Tibial artery (tissue), 4 donors: ENCODE results near the gene HBQ1.
"Not testable (repeated sequence)": the region's sequence is repeated elsewhere in the genome, so short reads cannot be mapped to it uniquely, and the experiment has no call there.

Source experiments
- DNase-seq, 2 donors: peaks; one replicate each; pipeline ENCODE4 v3.0.0-alpha.2; 2019
- H3K27ac ChIP-seq, 2 donors: fragments of 200-600 bp; sonication (generic) in 1 of 2; 1 replicate in 1 of 2; 2 replicates in 1 of 2; pipeline ENCODE4 v1.5.1; 2018 to 2019; ENCODE audit warnings: mild to moderate bottlenecking in 1 of 2
- H3K27me3 ChIP-seq, 2 donors: fragments of 200-600 bp; sonication (generic) in 1 of 2; one replicate each; pipeline versions ENCODE4 v1.5.1 to v1.6.0; 2016 to 2019
- H3K36me3 ChIP-seq, 3 donors: fragments of 200-600 bp; sonication (generic) in 2 of 3; one replicate each; pipeline ENCODE4 v1.5.1; 2016 to 2019; ENCODE audit warnings: mild to moderate bottlenecking in 2 of 3
- H3K4me1 ChIP-seq, 4 donors: fragments of 200-600 bp; sonication (generic) in 2 of 4; 1 replicate in 3 of 4; 2 replicates in 1 of 4; pipeline ENCODE4 v1.5.1; 2016 to 2019
- H3K4me3 ChIP-seq, 2 donors: fragments of 200-600 bp; sonication (generic) in 1 of 2; 1 replicate in 1 of 2; 2 replicates in 1 of 2; pipeline ENCODE4 v1.5.1; 2018 to 2019; ENCODE audit warnings: mild to moderate bottlenecking in 2 of 2
- H3K9me3 ChIP-seq, 3 donors: fragments of 200-600 bp; sonication (generic) in 1 of 3; one replicate each; pipeline ENCODE4 v1.5.1; 2016 to 2019
- CTCF ChIP-seq, 2 experiments: fragments of 200-600 bp in 1 of 2; fragments of 450-650 bp in 1 of 2; IDR thresholded peaks; one replicate each; pipeline ENCODE4 v1.5.1; 2017 to 2019; ENCODE audit warnings: antibody characterized with exemption in 2 of 2, mild to moderate bottlenecking in 1 of 2, moderate library complexity in 1 of 2
- intact Hi-C: fragments of 100-400 bp; cut with DNase I; formaldehyde crosslinking; loops from one replicate; pipeline ENCODE4 v1.15.0; 2023; ENCODE audit warnings: low total_unique reads

HBQ1 gene

GRCh38 chr16:146646-147045 is 33.6 kb upstream of the HBQ1 start:
- Histone ChIP-seq H3K27ac (no peak overlapping the region), H3K4me1 (no peaks in the 10 kb centered on the region), H3K36me3 (no peaks in the 10 kb centered on the region), H3K9me3 (no peaks in the 10 kb centered on the region), H3K4me3 (no peak overlapping the region), H3K27me3 (peaks cover 0 to 35% of the 10 kb centered on the region in 2 donors)
- intact Hi-C loops: no loop called here
- TF ChIP-seq CTCF (IDR thresholded peaks at IDR 0.05): no peak
- DNase-seq: no peak

GRCh38 chr16:149024-149660 is 31.1 kb upstream of the HBQ1 start:
- intact Hi-C loops: no loop called here
- no peak for TF ChIP-seq CTCF (IDR thresholded peaks at IDR 0.05)

GRCh38 chr16:152141-153128 is 27.8 kb upstream of the HBQ1 start, which contains the start of gene HBZ:
Gene HBZ, plus strand, starts transcription at chr16:152644. Its CDS starts 266 bp downstream, at chr16:152910.
- no peaks in the 10 kb centered on the region for H3K9me3 ChIP-seq
- no peak for DNase-seq
- no peak within 1 kb of the TSS for H3K27ac ChIP-seq
- no peak for TF ChIP-seq CTCF (IDR thresholded peaks at IDR 0.05)
- H3K36me3 ChIP-seq: no peaks in the 10 kb centered on the region
- peaks cover 0 to 10% (median 9%) of the 10 kb centered on the region in 4 donors for H3K4me1 ChIP-seq
- peaks cover 0 to 55% of the 10 kb centered on the region in 2 donors for H3K27me3 ChIP-seq
- intact Hi-C loops: no loop called here
- H3K4me3 ChIP-seq: no peak within 1 kb of the TSS

More at GRCh38 chr16:149024-149660, 31.1 kb upstream of the HBQ1 start:
- Histone ChIP-seq H3K4me1 (peaks cover 0 to under 1% (median under 1%) of the 10 kb centered on the region in 4 donors), H3K4me3 (no peak overlapping the region), H3K27me3 (peaks cover 0 to 28% of the 10 kb centered on the region in 2 donors), H3K9me3 (no peaks in the 10 kb centered on the region), H3K36me3 (no peaks in the 10 kb centered on the region), H3K27ac (no peak overlapping the region)
- no peak for DNase-seq

GRCh38 chr16:153129-153521 is 27.1 kb upstream of the HBQ1 start:
- DNase-seq, H3K36me3 ChIP-seq, H3K27ac ChIP-seq, H3K9me3 ChIP-seq, intact Hi-C loops, H3K4me3 ChIP-seq: not testable (repeated sequence)
- peaks cover 0 to 10% (median 9%) of the 10 kb centered on the region in 4 donors for H3K4me1 ChIP-seq
- H3K27me3 ChIP-seq: peaks cover 0 to 61% of the 10 kb centered on the region in 2 donors

- H3K9me3 ChIP-seq, H3K36me3 ChIP-seq, intact Hi-C loops, H3K27ac ChIP-seq, DNase-seq, H3K4me3 ChIP-seq: not testable (repeated sequence)
- Histone ChIP-seq H3K27me3 (peaks cover 0 to 61% of the 10 kb centered on the region in 2 donors), H3K4me1 (peaks cover 0 to 10% (median 9%) of the 10 kb centered on the region in 4 donors)
Measured at GRCh38 chr16:153550-154216, 26.6 kb upstream of the HBQ1 start.

GRCh38 chr16:154217-155030 is 25.8 kb upstream of the HBQ1 start:
- DNase-seq: no peak
- intact Hi-C loops: no loop called here
- Histone ChIP-seq H3K36me3 (no peaks in the 10 kb centered on the region), H3K4me1 (peaks cover 0 to 10% (median 9%) of the 10 kb centered on the region in 4 donors), H3K27ac (no peak overlapping the region), H3K27me3 (peaks cover 0 to 63% of the 10 kb centered on the region in 2 donors), H3K4me3 (peak overlapping the region; percentile 31 to 47), H3K9me3 (no peaks in the 10 kb centered on the region)
- TF ChIP-seq CTCF (IDR thresholded peaks at IDR 0.05): no peak
